Body of pancreas (tissue), 4 donors: Measurements from ENCODE around the gene SLC9A1. TPM values are rescaled to one million over a fixed set of nuclear protein-coding genes. Genes with fewer than 3 reads are reported as not detected.

Source experiments
- ATAC-seq: fragments of 150-250 bp; one replicate; pipeline ENCODE4 v1.9.1; 2016
- DNase-seq, 4 donors: peaks; one replicate each; pipeline ENCODE4 v3.0.0-alpha.2; 2019
- H3K27ac ChIP-seq, 4 donors: fragments of 200-600 bp; sonication (generic); 1 replicate in 3 of 4; 2 replicates in 1 of 4; pipeline versions ENCODE4 v1.5.1 to v1.6.1; 2016 to 2019; ENCODE audit warnings: mild to moderate bottlenecking in 1 of 4, mixed read lengths in 1 of 4, moderate library complexity in 1 of 4
- H3K27me3 ChIP-seq, 2 donors: fragments of 200-600 bp; sonication (generic); one replicate each; pipeline ENCODE4 v1.6.0; 2016; ENCODE audit warnings: mild to moderate bottlenecking in 1 of 2
- H3K36me3 ChIP-seq, 2 donors: fragments of 200-600 bp; sonication (generic); replicated peaks in 1 of 2; 2 replicates each; pipeline ENCODE4 v1.5.1; 2016; ENCODE audit warnings: low read depth in 2 of 2; ENCODE audit not compliant: insufficient read depth in 1 of 2
- H3K4me1 ChIP-seq: fragments of 200-600 bp; sonication (generic); one replicate; pipeline ENCODE4 v1.6.0; 2016
- H3K4me3 ChIP-seq, 2 donors: fragments of 200-600 bp; sonication (generic); 1 replicate in 1 of 2; 2 replicates in 1 of 2; pipeline ENCODE4 v1.5.1; 2016 to 2019
- H3K9me3 ChIP-seq, 3 donors: fragments of 200-600 bp; sonication (generic); 1 replicate in 2 of 3; 2 replicates in 1 of 3; pipeline ENCODE4 v1.5.1; 2016
- CTCF ChIP-seq, 7 experiments: fragments of 450-650 bp in 4 of 7; fragments of 200-600 bp in 3 of 7; sonication (generic) in 3 of 7; IDR thresholded peaks; one replicate each; pipeline ENCODE4 v1.5.1; 2016 to 2019; ENCODE audit warnings: antibody characterized with exemption in 7 of 7
- POLR2A ChIP-seq, 3 donors: fragments of 450-650 bp; IDR thresholded peaks; one replicate each; pipeline ENCODE4 v1.6.1; 2016; ENCODE audit warnings: antibody characterized with exemption in 3 of 3, mild to moderate bottlenecking in 2 of 3
- WGBS, 2 donors: methylation state at CpG; one replicate each; pipeline ENCODE4 v1.1.5; 2017; 5-methylcytosine and 5-hydroxymethylcytosine counted together
- intact Hi-C: fragments of 100-400 bp; cut with DNase I; formaldehyde crosslinking; loops from one replicate; pipeline ENCODE4 v1.15.1; 2023
- total RNA-seq, 2 donors: library from RNA; depleted of rRNA; stranded (reverse); fragments of >200 nt; gene quantifications; one replicate each; pipeline ENCODE4 v1.1.0, GENCODE V29; 2016

The SLC9A1 gene
- total RNA-seq, 2 donors from 2014 or later, result 6.9 to 7.8 TPM

GRCh38 chr1:27138368-27138767 lies 16.6 kb downstream of the SLC9A1 start:
- intact Hi-C loops, result no loop called here
- Histone ChIP-seq H3K27ac (no peak overlapping the region), H3K27me3 (no peaks in the 10 kb centered on the region), H3K9me3 (no peaks in the 10 kb centered on the region), H3K4me1 (peaks cover 16% of the 10 kb centered on the region), H3K36me3 (no peaks in the 10 kb centered on the region), H3K4me3 (no peak overlapping the region)
- no peak for TF ChIP-seq POLR2A (IDR thresholded peaks at IDR 0.05)
- TF ChIP-seq CTCF (IDR thresholded peaks at IDR 0.05), result no peak
- 87 to 91% methylated on average over 10 of the region's 10 CpGs for WGBS, 2 donors
- ATAC-seq (no peak), DNase-seq (no peak)

- H3K4me1 ChIP-seq, result peaks cover 16% of the 10 kb centered on the region
- no peaks in the 10 kb centered on the region for H3K27me3 ChIP-seq
- peak overlapping the region in 1 of 4 donors; percentile 36 for H3K27ac ChIP-seq
- intact Hi-C loops, result no loop called here
- no peaks in the 10 kb centered on the region for H3K36me3 ChIP-seq
- DNase-seq, result no peak
- H3K4me3 ChIP-seq, result no peak overlapping the region
- no peak for TF ChIP-seq POLR2A (IDR thresholded peaks at IDR 0.05)
- no peak for TF ChIP-seq CTCF (IDR thresholded peaks at IDR 0.05)
- no peaks in the 10 kb centered on the region for H3K9me3 ChIP-seq
- ATAC-seq, result no peak
- 84 to 86% methylated on average over 7 to 11 of the region's 11 CpGs for WGBS, 2 donors
Measured at GRCh38 chr1:27137544-27138075, 17.3 kb downstream of the SLC9A1 start.

GRCh38 chr1:27136998-27137542 lies 17.9 kb downstream of the SLC9A1 start:
- WGBS, 2 donors, result 78 to 79% methylated on average over 8 to 11 of the region's 11 CpGs
- TF ChIP-seq POLR2A (IDR thresholded peaks at IDR 0.05), result no peak
- TF ChIP-seq CTCF (IDR thresholded peaks at IDR 0.05), result no peak
- no peaks in the 10 kb centered on the region for H3K36me3 ChIP-seq
- no peaks in the 10 kb centered on the region for H3K27me3 ChIP-seq
- peak in 2 of 4 donors; percentile 45 to 62 for DNase-seq
- H3K9me3 ChIP-seq, result no peaks in the 10 kb centered on the region
- intact Hi-C loops, result no loop called here
- H3K4me3 ChIP-seq, result no peak overlapping the region
- no peak for ATAC-seq
- H3K27ac ChIP-seq, result peak overlapping the region in 1 of 4 donors; percentile 53
- H3K4me1 ChIP-seq, result peaks cover 10% of the 10 kb centered on the region

- Histone ChIP-seq H3K4me3 (no peak overlapping the region), H3K36me3 (no peaks in the 10 kb centered on the region), H3K9me3 (no peaks in the 10 kb centered on the region), H3K27ac (peak overlapping the region in 1 of 4 donors; percentile 53), H3K4me1 (peaks cover 1% of the 10 kb centered on the region), H3K27me3 (no peaks in the 10 kb centered on the region)
- 57 to 80% methylated on average over 1 to 3 of the region's 3 CpGs for WGBS, 2 donors
- TF ChIP-seq CTCF (IDR thresholded peaks at IDR 0.05), result no peak
- TF ChIP-seq POLR2A (IDR thresholded peaks at IDR 0.05), result no peak
- DNase-seq (no peak), ATAC-seq (no peak)
- intact Hi-C loops, result no loop called here
Measured at GRCh38 chr1:27136236-27136551, 18.7 kb downstream of the SLC9A1 start.
